Measurements from ENCODE around the gene XIAP.

- TF ChIP-seq CTCF (IDR thresholded peaks at IDR 0.05) (no peak), POLR2A (IDR thresholded peaks at IDR 0.05) (no peak), POLR2AphosphoS5 (IDR thresholded peaks at IDR 0.05) (no peak)
These were observed 101.1 kb downstream of the XIAP start for GRCh38 chrX:123960956-123961267.

All from prostate gland (tissue), 2 donors.